PC-3 (cell line): ENCODE results near the gene RGPD3. TPM values are rescaled to one million over a fixed set of nuclear protein-coding genes. Genes with fewer than 3 reads are reported as not detected.
"Not testable (repeated sequence)": the region's sequence is repeated elsewhere in the genome, so short reads cannot be mapped to it uniquely, and the experiment has no call there.

Experiments
- ATAC-seq: fragments of 200-7000 bp; cut with Tn5 transposase; 2 replicates; pipeline ENCODE4 v1.9.1; 2020; ENCODE audit warnings: mild to moderate bottlenecking, moderate library complexity
- BruUV-seq: library from RNA; stranded (reverse); fragments of 400-500 nt; replicated peaks from 2 replicates; lab custom pipeline; 2021; lab: Mats Ljungman, UMichigan
- CTCF ChIA-PET: fragments of 300-600 bp; sonication (Branson Sonifier 250); formaldehyde crosslinking; loops from one replicate; lab custom pipeline; 2022; ENCODE audit warnings: antibody characterized with exemption; lab: Charles Lee
- POLR2A ChIA-PET: fragments of 300-600 bp; sonication (Branson Sonifier 250); formaldehyde crosslinking; loops from one replicate; lab custom pipeline; 2022; ENCODE audit warnings: antibody characterized with exemption; ENCODE audit not compliant: unreplicated experiment; lab: Charles Lee
- DNase-seq: peaks from one replicate; pipeline ENCODE4 v3.0.0-alpha.2; 2015
- H2AFZ ChIP-seq: fragments of 300-600 bp; sonication (generic); 2 replicates; pipeline ENCODE4 v1.6.0; 2016; ENCODE audit warnings: antibody characterized with exemption, low read length
- H3F3A ChIP-seq: fragments of 300-600 bp; sonication (generic); one replicate; pipeline ENCODE4 v1.6.0; 2017; ENCODE audit warnings: antibody characterized with exemption, low read length, control low read depth, mild to moderate bottlenecking; ENCODE audit not compliant: unreplicated experiment
- H3K27ac ChIP-seq: fragments of 300-600 bp; sonication (generic); 2 replicates; pipeline ENCODE4 v1.5.1; 2016; ENCODE audit warnings: mild to moderate bottlenecking, low read length
- H3K27me3 ChIP-seq: fragments of 300-600 bp; sonication (generic); 2 replicates; pipeline ENCODE4 v1.6.1; 2016; ENCODE audit warnings: low read length, mixed read lengths
- H3K36me3 ChIP-seq: fragments of 300-600 bp; sonication (generic); 2 replicates; pipeline ENCODE4 v1.6.1; 2016; ENCODE audit warnings: low read depth, mixed run types, low read length, mixed read lengths
- H3K4me1 ChIP-seq: fragments of 300-600 bp; sonication (generic); 2 replicates; pipeline ENCODE4 v1.5.1; 2016; ENCODE audit warnings: low read length; ENCODE audit not compliant: insufficient read depth
- H3K4me2 ChIP-seq: fragments of 300-600 bp; sonication (generic); 2 replicates; pipeline ENCODE4 v1.6.0; 2016; ENCODE audit warnings: low read length
- H3K4me3 ChIP-seq: fragments of 300-600 bp; sonication (generic); 2 replicates; pipeline ENCODE4 v1.5.1; 2016; ENCODE audit warnings: mild to moderate bottlenecking, low read length, mixed read lengths
- H3K79me2 ChIP-seq: fragments of 300-600 bp; sonication (generic); 2 replicates; pipeline ENCODE4 v1.6.1; 2017; ENCODE audit warnings: low read length, mixed read lengths
- H3K9ac ChIP-seq: fragments of 300-600 bp; sonication (generic); 2 replicates; pipeline ENCODE4 v1.6.0; 2016; ENCODE audit warnings: mild to moderate bottlenecking, low read length
- H3K9me2 ChIP-seq: fragments of 300-600 bp; sonication (generic); replicated peaks from 2 replicates; pipeline ENCODE4 v1.6.1; 2016; ENCODE audit warnings: mixed run types, low read length, mixed read lengths
- H3K9me3 ChIP-seq: fragments of 300-600 bp; sonication (generic); 2 replicates; pipeline ENCODE4 v1.6.1; 2016; ENCODE audit warnings: low read length, mixed read lengths
- H4K20me1 ChIP-seq: fragments of 300-600 bp; sonication (generic); 2 replicates; pipeline ENCODE4 v1.6.1; 2016; ENCODE audit warnings: low read length, mixed read lengths
- intact Hi-C: fragments of 100-400 bp; cut with micrococcal nuclease; formaldehyde crosslinking; loops from 2 replicates; pipeline ENCODE4 v1.9.0; 2023
- total RNA-seq: library from RNA; depleted of rRNA; stranded (reverse); fragments of >200 nt; gene quantifications from 2 replicates; pipeline ENCODE4 v1.2.3, GENCODE V29; 2014

Gene RGPD3
- total RNA-seq, 1 experiment from 2014 or later: 0.04 TPM

GRCh38 chr2:106509374-106509770 lies 41.2 kb upstream of the RGPD3 start:
- H3K4me3 ChIP-seq, intact Hi-C loops, H4K20me1 ChIP-seq, DNase-seq, ATAC-seq, H2AFZ ChIP-seq, BruUV-seq, H3K27me3 ChIP-seq, H3K9me3 ChIP-seq, CTCF ChIA-PET, H3K4me2 ChIP-seq, H3K9ac ChIP-seq, H3K4me1 ChIP-seq, H3F3A ChIP-seq, H3K79me2 ChIP-seq, H3K27ac ChIP-seq, POLR2A ChIA-PET, H3K36me3 ChIP-seq, H3K9me2 ChIP-seq: not testable (repeated sequence)

GRCh38 chr2:106508660-106509373 lies 40.6 kb upstream of the RGPD3 start:
- H3F3A ChIP-seq, H2AFZ ChIP-seq, H3K27me3 ChIP-seq, H3K79me2 ChIP-seq, ATAC-seq, H3K4me2 ChIP-seq, H3K4me3 ChIP-seq, DNase-seq, H3K9me3 ChIP-seq, H3K27ac ChIP-seq, H4K20me1 ChIP-seq, H3K4me1 ChIP-seq, CTCF ChIA-PET, H3K36me3 ChIP-seq, intact Hi-C loops, H3K9ac ChIP-seq, BruUV-seq, POLR2A ChIA-PET, H3K9me2 ChIP-seq: not testable (repeated sequence)

GRCh38 chr2:106506002-106506687 lies 37.9 kb upstream of the RGPD3 start:
- BruUV-seq, intact Hi-C loops: not testable (repeated sequence)

GRCh38 chr2:106504787-106505186 lies 36.6 kb upstream of the RGPD3 start:
- H3F3A ChIP-seq, DNase-seq, H3K9me3 ChIP-seq, H4K20me1 ChIP-seq, ATAC-seq, H3K9me2 ChIP-seq, H3K79me2 ChIP-seq, H3K9ac ChIP-seq, POLR2A ChIA-PET, CTCF ChIA-PET, intact Hi-C loops, H3K27ac ChIP-seq, H3K36me3 ChIP-seq, H3K4me2 ChIP-seq, BruUV-seq, H3K27me3 ChIP-seq, H2AFZ ChIP-seq, H3K4me3 ChIP-seq, H3K4me1 ChIP-seq: not testable (repeated sequence)

More at GRCh38 chr2:106506002-106506687, 37.9 kb upstream of the RGPD3 start:
- CTCF ChIA-PET, DNase-seq, H3K4me1 ChIP-seq, H2AFZ ChIP-seq, POLR2A ChIA-PET, H3K27ac ChIP-seq, H3K9me2 ChIP-seq, H3K9ac ChIP-seq, H4K20me1 ChIP-seq, ATAC-seq, H3K27me3 ChIP-seq, H3K9me3 ChIP-seq, H3F3A ChIP-seq, H3K79me2 ChIP-seq, H3K4me2 ChIP-seq, H3K36me3 ChIP-seq, H3K4me3 ChIP-seq: not testable (repeated sequence)

GRCh38 chr2:106504192-106504591 lies 36.0 kb upstream of the RGPD3 start:
- intact Hi-C loops, BruUV-seq, H3K27ac ChIP-seq, H3K27me3 ChIP-seq, H3K4me3 ChIP-seq, H3K9ac ChIP-seq, H4K20me1 ChIP-seq, POLR2A ChIA-PET, H3K79me2 ChIP-seq, ATAC-seq, CTCF ChIA-PET, DNase-seq, H3K36me3 ChIP-seq, H3K4me2 ChIP-seq, H3K9me3 ChIP-seq, H2AFZ ChIP-seq, H3F3A ChIP-seq, H3K4me1 ChIP-seq, H3K9me2 ChIP-seq: not testable (repeated sequence)

- BruUV-seq, H3K4me3 ChIP-seq, POLR2A ChIA-PET: not testable (repeated sequence)
Measured at GRCh38 chr2:106502351-106502750, 34.1 kb upstream of the RGPD3 start.

More at GRCh38 chr2:106502351-106502750, 34.1 kb upstream of the RGPD3 start:
- H3K9me2 ChIP-seq, H3K9me3 ChIP-seq, DNase-seq, intact Hi-C loops, H3K4me1 ChIP-seq, H2AFZ ChIP-seq, CTCF ChIA-PET, H4K20me1 ChIP-seq, H3F3A ChIP-seq, ATAC-seq, H3K4me2 ChIP-seq, H3K9ac ChIP-seq, H3K27ac ChIP-seq, H3K79me2 ChIP-seq, H3K36me3 ChIP-seq, H3K27me3 ChIP-seq: not testable (repeated sequence)
